NT2/D1 (cell line): Measurements from ENCODE around the gene STK17A.

Source experiments
- SUZ12 ChIP-seq: IDR thresholded peaks from 2 replicates; pipeline ENCODE4 v1.6.1; 2011; ENCODE audit not compliant: insufficient read length, insufficient read depth; ENCODE audit errors: extremely low read depth
- YY1 ChIP-seq: IDR thresholded peaks from 2 replicates; pipeline ENCODE4 v1.6.1; 2011; ENCODE audit not compliant: insufficient read length, insufficient read depth
- ZNF274 ChIP-seq: IDR thresholded peaks from 2 replicates; pipeline ENCODE4 v1.6.1; 2011; ENCODE audit warnings: mild to moderate bottlenecking, low read depth, low read length

GRCh38 chr7:43589133-43589478 lies 6.2 kb downstream of the STK17A start:
- TF ChIP-seq YY1, result no peak
- no peak for TF ChIP-seq ZNF274
- TF ChIP-seq SUZ12, result no peak
